Activated CD8-positive, alpha-beta memory T cell treated with anti-CD3 and anti-CD28 coated beads, Interleukin-2, amount 50 U/mL, for 24 hours (primary cell): ENCODE measurements around the gene STX17.
"Not testable (repeated sequence)": the region's sequence is repeated elsewhere in the genome, so short reads cannot be mapped to it uniquely, and the experiment has no call there.

ENCODE experiments used
- DNase-seq: peaks from one replicate; pipeline ENCODE4 v3.0.0-alpha.2; 2020; ENCODE audit errors: extremely low read depth

The STX17 gene

GRCh38 chr9:99970481-99970880, 64.0 kb downstream of the STX17 start:
- no peak for DNase-seq

GRCh38 chr9:99971410-99971809, 65.0 kb downstream of the STX17 start:
- no peak for DNase-seq

GRCh38 chr9:99973455-99973854, 67.0 kb downstream of the STX17 start:
- DNase-seq: no peak

GRCh38 chr9:99977033-99977792, 70.8 kb downstream of the STX17 start:
- DNase-seq: no peak

- DNase-seq: no peak
Measured at GRCh38 chr9:99978221-99978620, 71.8 kb downstream of the STX17 start.

GRCh38 chr9:99980598-99980997, 74.1 kb downstream of the STX17 start:
- DNase-seq: no peak

- DNase-seq: no peak
Measured at GRCh38 chr9:99986642-99987041, 80.2 kb downstream of the STX17 start.

GRCh38 chr9:99990508-99990907, 84.1 kb downstream of the STX17 start:
- not testable (repeated sequence) for DNase-seq

- no peak for DNase-seq
Measured at GRCh38 chr9:99998266-99998665, 91.8 kb downstream of the STX17 start.

- no peak for DNase-seq
Measured at GRCh38 chr9:99998866-99999265, 92.4 kb downstream of the STX17 start.

- DNase-seq: no peak
Measured at GRCh38 chr9:99999797-100000196, 93.3 kb downstream of the STX17 start.

- no peak for DNase-seq
Measured at GRCh38 chr9:100011062-100011681, 104.7 kb downstream of the STX17 start.

GRCh38 chr9:100012279-100012678, 105.8 kb downstream of the STX17 start:
- DNase-seq: no peak

- DNase-seq: no peak
Measured at GRCh38 chr9:100013573-100013972, 107.1 kb downstream of the STX17 start.

- DNase-seq: no peak
Measured at GRCh38 chr9:100014846-100015245, 108.4 kb downstream of the STX17 start.

GRCh38 chr9:100019541-100019940, 113.1 kb downstream of the STX17 start:
- DNase-seq: no peak
